Measurements from ENCODE around the gene PACC1. TPM values are rescaled to one million over a fixed set of nuclear protein-coding genes. Genes with fewer than 3 reads are reported as not detected.

Gene PACC1
- total and polyA plus RNA-seq, 10 of the 15 experiments (the other 5 are each of a cell fraction or from before 2014, with no cell fraction given), result 16.1 to 29.7 (median 19.3) TPM

- TF ChIP-seq CUX1 (IDR thresholded peaks at IDR 0.05; ENCODE audit: insufficient replicate concordance, low read depth, low read length), result no peak
- no peak for TF ChIP-seq RFX5 (IDR thresholded peaks at IDR 0.05; ENCODE audit: low read depth, low read length)
- peak; percentile 77; the same call in 1 of the 2 replicates for TF ChIP-seq TCF3 (IDR thresholded peaks at IDR 0.05; ENCODE audit: borderline replicate concordance, insufficient read depth, low read depth, low read length)
- peak; percentile 100 for TF ChIP-seq RAD21 (IDR thresholded peaks at IDR 0.05; ENCODE audit: insufficient read depth, low read depth, low read length)
- TF ChIP-seq NBN (IDR thresholded peaks at IDR 0.05), result no peak
- TF ChIP-seq SMC3 (IDR thresholded peaks at IDR 0.05; ENCODE audit: borderline replicate concordance, low read length), result peak; percentile 96
- TF ChIP-seq RUNX3 (IDR thresholded peaks at IDR 0.05; ENCODE audit: low read length), result peak; percentile 24; the same call in 1 of the 2 replicates
- 0 out of 3 replicates have a peak, but pooled peaks have one; percentile 47 for TF ChIP-seq POU2F2 (IDR thresholded peaks at IDR 0.05; ENCODE audit: borderline replicate concordance, low read depth, low read length)
- TF ChIP-seq ASH2L (IDR thresholded peaks at IDR 0.05; ENCODE audit: borderline replicate concordance, low read depth), result no peak
- no peak for TF ChIP-seq NFYA (IDR thresholded peaks at IDR 0.05; ENCODE audit: borderline replicate concordance, low read depth, low read length)
- no peak for TF ChIP-seq NFIC (IDR thresholded peaks at IDR 0.05; ENCODE audit: low read depth, low read length)
- peak; percentile 82; the same call in 1 of the 2 replicates for TF ChIP-seq WRNIP1 (IDR thresholded peaks at IDR 0.05; ENCODE audit: borderline replicate concordance, low read depth, low read length)
- peak; percentile 76 for TF ChIP-seq TCF12 (IDR thresholded peaks at IDR 0.05; ENCODE audit: low read depth, low read length)
- TF ChIP-seq SMAD1 (IDR thresholded peaks at IDR 0.05; ENCODE audit: low read depth, partially characterized antibody), result no peak
- TF ChIP-seq MXI1 (IDR thresholded peaks at IDR 0.05; ENCODE audit: low read depth, low read length), result no peak
Measured at GRCh38 chr1:212455803-212456528, 41.3 kb upstream of the PACC1 start (continued).
